HCEC 1CT (cell line): ENCODE results near the gene NAP1L4.

Experiments used
- DNase-seq: peaks from one replicate; pipeline ENCODE4 v3.0.0-alpha.2; 2017

NAP1L4 gene

GRCh38 chr11:2902784-2903671, 89.1 kb downstream of the NAP1L4 start:
- DNase-seq: no peak

- DNase-seq: peak; percentile 92
These were observed 90.0 kb downstream of the NAP1L4 start for GRCh38 chr11:2901854-2902783.

GRCh38 chr11:2901196-2901796, 90.8 kb downstream of the NAP1L4 start:
- no peak for DNase-seq

GRCh38 chr11:2899080-2899783, 92.9 kb downstream of the NAP1L4 start:
- DNase-seq: no peak

- peak; percentile 93 for DNase-seq
These were observed 93.6 kb downstream of the NAP1L4 start for GRCh38 chr11:2898366-2899079.

- no peak for DNase-seq
These were observed 95.1 kb downstream of the NAP1L4 start for GRCh38 chr11:2897048-2897447.

- no peak for DNase-seq
These were observed 96.1 kb downstream of the NAP1L4 start for GRCh38 chr11:2896047-2896446.
